ENCODE results near the gene SPECC1L.
"Not testable (repeated sequence)": the region's sequence is repeated elsewhere in the genome, so short reads cannot be mapped to it uniquely, and the experiment has no call there.

GRCh38 chr22:24249413-24249812 lies 21.2 kb upstream of the SPECC1L start:
- TF ChIP-seq POLR2A, EP300 (IDR thresholded peaks at IDR 0.05): not testable (repeated sequence)
